ENCODE data around the gene MVD.

GRCh38 chr16:88639231-88640038 lies 23.5 kb downstream of the MVD start:
- TF ChIP-seq GATA2 (IDR thresholded peaks at IDR 0.05; ENCODE audit: low read depth, low read length) (no peak), GATA3 (IDR thresholded peaks at IDR 0.05; ENCODE audit: low read depth, low read length) (no peak)
